ENCODE data around the gene CTBP1. TPM values are rescaled to one million over a fixed set of nuclear protein-coding genes. Genes with fewer than 3 reads are reported as not detected.

The CTBP1 gene
- total RNA-seq, 1 experiment from 2014 or later, result 136 TPM

- Histone ChIP-seq H3K23ac (ENCODE audit: insufficient read length, low read depth, low read length) (no peak overlapping the region), H3K79me1 (ENCODE audit: insufficient read depth, low read depth, low read length, poor library complexity, severe bottlenecking) (no peaks in the 10 kb centered on the region), H4K5ac (ENCODE audit: insufficient read length, low read depth, low read length) (no peak overlapping the region), H4K8ac (replicated peaks; ENCODE audit: insufficient read length, low read depth, low read length) (no peak overlapping the region), H4K91ac (ENCODE audit: insufficient read length, low read depth, low read length) (no peak overlapping the region), H3K23me2 (ENCODE audit: insufficient read length, low read depth, low read length, poor library complexity, severe bottlenecking) (peaks cover 1% of the 10 kb centered on the region), H4K20me1 (ENCODE audit: control insufficient read depth, insufficient read depth, insufficient read length) (no peaks in the 10 kb centered on the region), H3K27ac (ENCODE audit: insufficient read length, low read depth, low read length) (no peak overlapping the region), H2BK120ac (ENCODE audit: low read depth, low read length, poor library complexity, severe bottlenecking) (no peak overlapping the region), H3K18ac (ENCODE audit: insufficient read length, low read depth, low read length) (no peak overlapping the region), H2BK12ac (ENCODE audit: insufficient read length, low read depth, low read length) (no peak overlapping the region), H3K27me3 (ENCODE audit: insufficient read depth, low read length) (peaks cover 5% of the 10 kb centered on the region; the same call in 1 of the 2 replicates), H3K9ac (ENCODE audit: extremely low read depth, insufficient read length, low read length) (no peak overlapping the region), H2BK5ac (ENCODE audit: insufficient read length, low read length) (no peak overlapping the region), H2AFZ (ENCODE audit: low read length) (no peak overlapping the region), H3K14ac (ENCODE audit: insufficient read depth, low read length) (no peak overlapping the region), H3K56ac (ENCODE audit: insufficient read length, low read depth, low read length) (no peak overlapping the region), H3K4me1 (ENCODE audit: insufficient read depth, low read length) (no peaks in the 10 kb centered on the region), H3K79me2 (ENCODE audit: insufficient read depth, low read length) (no peaks in the 10 kb centered on the region), H3K9me3 (ENCODE audit: control insufficient read depth, low read depth, low read length) (peaks cover 10% of the 10 kb centered on the region), H2BK15ac (ENCODE audit: low read depth, low read length) (no peak overlapping the region), H3K4ac (ENCODE audit: low read depth, low read length) (no peak overlapping the region), H2AK5ac (ENCODE audit: insufficient read length, low read length) (no peak overlapping the region), H2BK20ac (ENCODE audit: low read depth, low read length, poor library complexity, severe bottlenecking) (no peak overlapping the region), H3T11ph (ENCODE audit: low read length) (no peak overlapping the region), H3K4me2 (ENCODE audit: insufficient read depth, insufficient read length, low read length) (no peak overlapping the region)
- peaks cover 22% of the 10 kb centered on the region in 2 experiments for H3K9me3 Mint-ChIP-seq
- DNase-seq, result no peak
- TF ChIP-seq CTCF (conservative IDR thresholded peaks at IDR 0.05), result no peak
- peaks cover 77% of the 10 kb centered on the region for H3K27me3 Mint-ChIP-seq (ENCODE audit: low read depth)
- no CpG with 5 or more reads among the region's 28 CpGs for WGBS (ENCODE audit: extremely low coverage, insufficient read length, low lambda C conversion rate)
- H3K4me1 Mint-ChIP-seq, result 0 out of 4 replicates have a peak, but pooled peaks cover 0 to 3% of the 10 kb centered on the region in 2 experiments
- H3K36me3 Mint-ChIP-seq (ENCODE audit: insufficient read depth in 1 of 3, low read depth in 3 of 3), result peaks cover 2 to 4% (median 3%) of the 10 kb centered on the region in 3 experiments; a peak in 3 of 7 replicates
- H3K27ac Mint-ChIP-seq, result no peak overlapping the region
- H3K4me3 Mint-ChIP-seq, result no peak overlapping the region
Measured at GRCh38 chr4:1177274-1178141, 71.4 kb downstream of the CTBP1 start.

Measured in H9 (cell line).